Measurements from ENCODE around the gene LPGAT1.

LPGAT1 gene

DNA sequence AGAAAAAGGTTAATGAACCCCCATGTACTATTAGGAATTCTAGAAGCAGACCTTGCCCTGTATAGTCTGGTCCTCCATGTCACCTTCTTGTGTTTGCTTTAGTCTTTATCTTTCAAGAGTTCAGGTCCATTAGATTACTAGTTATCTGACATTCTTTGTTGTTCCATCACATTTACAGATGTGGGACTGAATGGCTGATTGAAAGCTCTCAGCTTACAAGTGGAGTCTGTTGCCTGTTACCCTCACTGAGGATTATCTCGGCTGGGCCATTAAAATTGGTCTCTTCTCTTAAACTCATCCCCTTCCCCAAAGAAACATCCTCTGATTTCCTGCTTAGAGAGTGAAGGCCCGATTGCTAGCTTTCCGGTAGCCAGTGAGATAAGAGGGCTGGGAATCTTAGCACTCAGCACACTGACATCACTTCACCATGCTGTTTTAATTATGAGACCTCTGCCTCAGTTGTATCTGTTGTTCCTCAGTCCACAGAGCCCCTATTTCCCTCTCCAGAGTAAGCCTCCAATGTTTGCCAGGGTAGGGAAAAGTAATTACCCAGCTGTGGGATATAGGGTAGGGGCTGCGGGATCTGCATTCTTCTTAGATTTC lies 76.8 kb downstream of the LPGAT1 start:
- DNase-seq = no peak

DNA sequence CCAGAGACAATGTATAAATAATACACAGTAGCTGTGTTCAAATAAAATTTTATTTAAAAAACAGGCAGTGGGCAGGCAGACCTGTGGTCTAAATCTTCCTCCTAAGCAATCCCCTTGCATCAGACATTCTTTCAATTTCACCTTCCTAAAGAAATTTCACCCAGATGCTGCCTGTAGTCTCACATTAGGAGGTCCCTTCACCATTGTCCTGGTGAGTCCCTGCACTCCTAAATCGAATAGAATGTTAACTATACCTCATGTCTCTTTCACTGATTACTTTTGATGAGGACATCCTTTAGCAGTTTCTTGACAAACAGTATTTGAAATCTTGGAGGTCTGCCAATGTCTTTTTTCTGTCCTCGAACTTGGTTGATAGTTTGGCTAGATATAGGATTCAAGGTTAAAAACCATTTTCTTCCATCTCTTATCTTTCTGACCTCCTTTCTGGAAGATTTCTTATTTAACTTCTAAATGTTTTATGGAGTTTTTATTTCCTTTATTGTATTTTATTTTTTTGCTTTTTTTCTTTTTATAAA lies 77.5 kb downstream of the LPGAT1 start:
- DNase-seq = no peak

DNA sequence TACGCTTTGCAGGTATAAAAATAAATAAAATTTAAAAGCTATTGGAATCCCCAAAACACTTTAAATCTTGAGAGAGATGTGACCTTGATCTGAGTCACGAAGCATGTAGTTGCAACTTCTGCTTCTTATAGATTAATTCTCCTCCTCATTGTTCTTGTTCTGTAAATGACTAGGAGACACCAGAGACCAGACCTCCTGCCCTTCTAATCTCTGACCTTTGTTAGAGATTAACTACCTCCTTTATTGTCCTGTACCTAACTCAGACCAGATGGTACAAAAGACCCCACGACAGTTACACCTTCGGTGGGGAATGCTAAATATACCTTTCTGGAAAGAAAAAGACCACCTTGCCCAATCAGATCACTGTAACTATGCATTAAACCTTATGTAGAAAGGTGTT lies 78.2 kb downstream of the LPGAT1 start:
- DNase-seq = no peak

DNA sequence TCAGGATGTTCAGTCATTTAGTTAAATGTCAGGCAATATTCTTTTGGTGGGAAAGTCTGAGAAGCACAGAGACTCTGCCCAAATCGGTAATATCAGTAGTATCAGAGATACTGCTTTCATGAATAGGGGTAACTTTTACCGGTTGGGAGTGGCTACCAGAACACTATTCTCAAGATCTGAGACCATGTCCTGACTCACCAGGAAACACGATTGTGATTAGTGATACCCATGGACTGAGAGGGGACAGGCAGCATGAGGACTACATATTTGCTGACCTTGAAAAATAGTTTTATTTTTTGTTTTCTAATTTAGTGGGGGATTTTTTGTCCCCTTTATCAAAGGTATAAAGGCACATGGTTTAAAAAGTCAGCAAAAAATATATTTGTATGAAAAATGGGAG lies 79.1 kb downstream of the LPGAT1 start:
- DNase-seq = no peak

DNA sequence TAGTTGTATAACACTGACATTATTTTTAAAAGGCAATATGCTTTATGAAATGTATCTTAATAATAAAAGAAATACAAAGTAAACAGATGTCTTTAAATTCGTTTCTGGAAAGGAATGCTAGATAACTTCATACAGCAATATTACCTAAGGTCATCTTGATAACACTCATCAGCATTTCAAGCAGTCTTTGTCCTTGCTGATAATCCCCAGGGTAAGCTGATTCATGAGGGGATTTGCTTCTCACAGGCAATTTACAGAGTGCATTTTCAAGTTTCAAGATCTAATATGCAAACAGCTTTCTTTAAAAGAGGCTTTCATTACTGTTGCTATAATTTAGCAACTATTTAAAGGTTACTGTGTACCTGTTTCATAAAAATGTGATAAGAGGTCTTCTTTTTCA lies 80.0 kb downstream of the LPGAT1 start:
- no peak for DNase-seq

DNA sequence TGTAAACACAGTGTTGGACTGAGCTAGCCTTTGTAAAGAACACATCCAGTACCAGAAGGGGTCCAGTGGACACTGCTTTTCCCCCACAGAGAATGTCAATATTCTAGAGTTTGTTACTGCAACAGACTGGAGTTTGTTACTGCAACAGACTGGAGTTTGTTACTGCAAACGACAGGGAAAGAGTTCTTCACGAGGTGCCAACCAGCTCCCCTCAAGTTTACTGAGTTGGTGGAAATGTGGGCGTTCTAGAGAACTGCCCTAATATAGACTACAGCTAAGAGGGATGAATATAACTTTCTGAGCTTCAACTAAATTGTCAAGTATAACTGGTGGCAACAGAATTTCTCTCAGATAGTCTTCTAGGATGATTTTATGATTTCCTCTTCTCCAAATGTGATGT lies 81.3 kb downstream of the LPGAT1 start:
- DNase-seq = no peak

DNA sequence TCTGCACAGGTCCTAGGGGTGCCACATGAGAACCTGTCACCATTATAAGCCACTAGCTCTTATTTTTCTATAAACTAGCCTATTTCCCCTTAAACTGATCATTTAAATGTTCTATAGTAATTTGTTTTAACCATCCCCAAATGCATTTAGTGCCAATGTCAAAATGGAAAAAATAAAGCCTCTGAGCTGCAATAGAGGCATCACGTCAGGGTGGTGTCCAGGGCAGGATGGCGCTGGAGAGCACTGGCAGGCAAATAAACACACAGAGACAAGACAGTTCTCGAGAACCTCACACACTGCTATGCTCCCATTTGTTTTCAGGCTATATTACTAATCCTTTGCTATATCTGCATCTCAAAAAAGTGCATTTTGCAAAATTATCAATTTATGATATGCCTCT lies 81.8 kb downstream of the LPGAT1 start:
- no peak for DNase-seq

DNA sequence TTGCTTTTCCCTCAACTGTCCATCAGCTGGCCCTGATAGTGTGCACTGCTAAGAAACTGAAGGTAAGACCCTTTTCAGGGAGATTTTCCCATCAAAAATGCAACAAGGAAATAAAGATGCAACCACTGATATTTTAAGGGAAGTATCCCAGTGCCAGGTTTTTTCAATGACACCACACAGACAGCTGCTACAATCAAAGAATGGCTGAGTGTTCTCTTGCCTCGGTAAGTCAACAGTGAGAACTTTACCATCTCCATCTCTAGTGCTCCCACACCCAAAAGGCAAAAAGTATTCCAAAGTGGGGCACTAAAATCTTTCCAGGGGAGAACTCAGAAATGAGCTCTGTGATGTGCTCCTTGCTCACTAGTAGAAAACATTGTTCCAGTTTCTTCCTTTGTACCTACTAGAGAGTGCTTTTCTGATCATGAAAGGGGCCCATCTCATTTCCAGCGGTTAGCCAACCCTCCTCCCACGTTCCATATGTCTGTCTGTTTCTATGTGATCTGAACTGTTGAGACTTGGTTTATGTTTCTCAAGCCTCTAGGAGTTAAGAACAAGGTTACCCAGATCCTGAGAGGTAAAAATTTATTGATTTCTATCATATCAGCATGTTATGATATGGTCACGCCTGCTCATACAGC lies 87.6 kb downstream of the LPGAT1 start:
- DNase-seq = no peak

DNA sequence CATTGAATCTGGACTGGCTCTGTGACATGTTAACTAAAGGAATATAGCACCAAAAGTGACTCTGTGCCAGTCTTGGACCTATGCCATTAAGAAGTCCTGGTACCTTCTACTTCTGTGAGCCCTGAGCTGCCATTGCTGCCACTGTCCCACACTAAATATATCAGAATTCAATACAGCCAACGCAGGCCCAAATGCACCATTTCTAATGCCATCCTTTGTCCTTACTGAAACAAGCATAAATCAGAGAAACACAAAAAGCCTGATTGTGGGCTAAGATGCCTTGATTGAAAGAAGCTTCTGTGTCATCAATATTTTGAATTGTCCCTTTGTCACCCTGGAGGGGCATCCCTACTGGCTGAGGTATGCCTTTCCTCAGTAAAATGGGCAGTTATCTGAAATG lies 88.3 kb downstream of the LPGAT1 start:
- no peak for DNase-seq

DNA sequence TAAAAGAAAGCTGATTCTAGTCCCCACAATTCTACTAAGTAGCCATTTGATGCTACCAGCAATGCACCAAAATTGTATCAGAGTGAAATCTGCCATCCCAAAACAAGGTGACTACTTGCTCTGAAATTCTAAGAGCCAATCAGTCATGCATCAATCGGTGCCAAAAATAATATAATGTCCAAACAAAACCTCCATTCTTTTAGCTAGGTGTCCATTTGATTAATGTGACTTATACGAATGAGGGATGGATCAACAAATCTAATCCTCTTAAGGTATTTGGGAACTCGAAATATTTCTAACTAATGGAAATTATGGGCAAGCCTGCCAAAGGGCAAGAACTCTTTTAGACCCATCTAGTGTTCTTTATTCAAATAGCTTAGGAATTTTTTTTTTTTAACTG lies 88.8 kb downstream of the LPGAT1 start:
- no peak for DNase-seq

DNA sequence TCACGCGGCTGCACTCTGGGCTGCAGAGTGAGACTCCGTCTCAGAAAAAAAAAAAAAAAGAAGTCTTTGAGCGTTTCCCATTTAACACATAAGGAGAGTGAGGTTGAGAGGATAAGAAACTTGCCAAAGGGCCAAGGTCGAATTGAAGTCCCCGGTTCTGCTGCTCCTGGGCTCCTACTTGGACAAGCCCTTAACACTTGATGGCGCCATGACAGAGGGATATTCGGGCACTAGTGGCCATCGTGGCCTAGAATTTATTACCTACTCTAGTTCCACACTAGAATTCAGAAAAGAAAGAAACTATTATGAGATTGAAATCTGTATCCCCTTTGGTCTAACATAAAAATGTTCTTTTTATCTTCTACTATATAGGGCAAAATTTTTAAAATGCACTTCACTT lies 89.4 kb downstream of the LPGAT1 start:
- no peak for DNase-seq

DNA sequence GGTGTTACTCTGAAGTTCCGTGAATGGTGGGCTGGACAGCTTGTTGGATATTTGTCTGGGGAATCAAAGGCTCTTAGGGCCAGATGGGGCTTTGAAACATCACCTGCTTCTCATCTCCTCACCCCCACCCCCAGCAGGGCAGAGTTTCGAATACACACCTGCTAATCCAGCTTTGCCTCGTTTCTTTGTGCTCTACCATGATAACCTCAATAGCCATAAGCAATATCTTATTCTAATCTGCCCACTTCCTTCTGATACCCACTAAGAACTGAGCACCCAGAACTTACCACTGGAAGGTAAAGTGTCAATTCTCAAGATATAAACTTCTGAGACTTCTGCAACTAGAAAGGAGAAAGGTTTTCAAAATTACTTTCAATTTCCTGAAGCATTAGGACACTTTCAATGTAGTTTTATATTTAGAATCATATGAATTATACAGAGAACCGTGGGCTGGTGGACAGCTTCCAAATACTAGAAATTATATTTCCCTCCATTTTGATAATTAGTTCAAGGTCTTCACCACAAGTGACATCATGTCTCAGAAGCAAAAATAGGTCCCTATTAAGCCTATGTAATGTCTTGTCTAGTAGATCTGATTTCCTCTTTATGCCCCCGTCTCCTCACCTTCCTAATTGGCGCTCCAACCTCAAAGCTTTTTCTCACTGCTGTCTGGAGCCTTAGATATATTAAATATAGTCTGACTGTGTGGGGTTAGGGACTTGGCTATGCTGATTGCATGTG lies 90.7 kb downstream of the LPGAT1 start:
- no peak for DNase-seq

DNA sequence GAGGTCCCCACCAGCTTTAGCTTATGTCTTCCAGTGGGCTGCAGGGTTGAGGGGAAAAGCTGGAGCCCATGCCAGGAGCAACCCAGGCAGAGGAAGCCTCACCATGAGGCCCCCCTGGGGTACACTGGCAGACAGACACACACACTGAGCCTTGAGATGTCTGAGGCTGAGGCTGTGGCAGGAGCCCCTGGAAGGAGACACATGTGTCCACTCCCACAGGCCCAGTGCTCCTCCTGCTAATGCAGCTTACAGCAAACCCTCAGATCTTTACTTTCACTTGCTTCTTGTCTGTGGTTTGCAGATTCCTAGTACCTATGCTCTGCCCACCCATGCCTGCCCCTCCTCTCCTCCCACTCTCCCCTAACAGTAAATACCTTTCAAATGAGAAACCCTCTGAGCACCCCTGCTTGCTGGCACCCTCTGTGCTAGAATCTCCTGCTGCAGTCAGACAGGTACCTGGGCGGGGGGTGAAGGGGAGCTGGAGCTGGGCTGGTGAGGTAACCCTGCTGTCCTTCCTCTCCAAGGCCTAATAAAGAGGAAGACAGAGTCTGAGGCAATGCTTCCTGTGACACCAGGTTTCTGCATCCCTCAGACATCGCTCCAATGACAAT lies 91.8 kb downstream of the LPGAT1 start:
- DNase-seq = peak in 3 of 6 experiments; percentile 8 to 28 (median 11)

DNA sequence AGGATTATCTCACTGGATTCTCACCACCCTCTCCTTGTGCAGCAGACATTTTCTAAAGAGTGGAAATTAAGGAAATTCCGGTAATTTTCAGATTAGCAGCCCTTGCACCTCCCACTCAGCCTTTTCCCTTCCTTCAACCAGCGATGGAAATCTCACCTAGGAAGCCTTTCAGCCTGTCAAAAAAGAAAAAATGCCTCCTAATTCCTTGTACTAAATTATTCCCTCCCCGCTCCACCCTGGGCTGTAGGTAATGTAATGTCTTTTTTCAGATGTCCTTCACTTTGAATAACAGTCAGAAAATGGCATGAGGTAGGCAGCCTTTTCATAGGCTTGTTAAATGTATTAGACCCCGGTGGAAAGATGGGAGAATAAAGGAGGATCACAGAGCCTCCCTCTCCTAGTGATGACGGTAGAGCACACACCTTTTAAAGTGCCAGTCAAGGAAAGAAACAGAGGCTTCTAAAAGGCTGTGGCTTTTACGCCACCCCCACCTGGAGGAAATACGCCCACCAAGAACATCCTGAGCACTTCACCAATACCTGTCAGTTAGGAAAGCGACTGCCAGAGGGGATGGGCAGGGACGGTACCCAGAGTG lies 92.4 kb downstream of the LPGAT1 start:
- DNase-seq = no peak

DNA sequence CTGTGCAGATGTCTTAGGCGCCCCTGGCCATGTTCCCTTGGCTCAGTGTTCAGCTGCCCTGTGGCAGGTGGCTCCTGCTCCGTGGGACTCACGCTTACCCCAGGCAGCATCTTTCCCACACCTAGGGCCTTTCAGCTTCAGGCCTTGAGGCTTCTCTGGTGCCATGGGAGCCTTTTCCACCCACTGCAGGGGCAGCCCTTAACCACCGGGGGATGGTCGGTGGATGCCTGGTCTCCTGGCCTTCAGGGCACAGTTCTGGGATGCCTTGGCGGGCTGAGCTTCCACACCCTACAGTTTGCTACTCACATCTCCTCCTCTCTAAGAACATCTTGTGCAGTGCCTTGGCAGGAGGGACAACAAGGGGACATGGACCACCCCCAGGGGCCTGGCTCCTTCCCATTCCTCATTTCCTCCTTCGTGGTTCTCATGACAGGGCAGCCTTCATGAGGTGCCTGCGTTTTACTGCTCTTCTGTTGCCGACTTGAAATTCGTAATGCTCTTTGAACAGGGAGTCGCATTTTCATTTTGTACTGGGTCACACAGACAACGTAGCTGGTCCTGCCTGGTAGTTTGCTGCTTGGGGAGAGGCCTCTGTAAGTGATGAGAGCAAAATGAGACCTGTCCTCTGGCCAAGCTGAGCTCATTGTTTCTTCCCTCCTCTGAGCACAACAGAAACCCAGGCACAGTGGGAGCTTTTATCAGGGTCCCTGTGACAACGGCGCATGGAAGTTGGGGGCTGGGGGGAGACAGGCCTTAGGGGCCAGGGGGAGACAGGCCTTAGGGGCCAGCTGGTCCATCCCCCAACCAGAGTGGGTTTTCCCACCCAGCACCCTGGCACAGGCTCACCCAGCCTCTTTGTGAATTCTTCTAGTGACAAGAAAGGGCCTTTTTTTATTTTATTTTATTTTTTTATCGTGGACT lies 93.2 kb downstream of the LPGAT1 start:
- no peak for DNase-seq

DNA sequence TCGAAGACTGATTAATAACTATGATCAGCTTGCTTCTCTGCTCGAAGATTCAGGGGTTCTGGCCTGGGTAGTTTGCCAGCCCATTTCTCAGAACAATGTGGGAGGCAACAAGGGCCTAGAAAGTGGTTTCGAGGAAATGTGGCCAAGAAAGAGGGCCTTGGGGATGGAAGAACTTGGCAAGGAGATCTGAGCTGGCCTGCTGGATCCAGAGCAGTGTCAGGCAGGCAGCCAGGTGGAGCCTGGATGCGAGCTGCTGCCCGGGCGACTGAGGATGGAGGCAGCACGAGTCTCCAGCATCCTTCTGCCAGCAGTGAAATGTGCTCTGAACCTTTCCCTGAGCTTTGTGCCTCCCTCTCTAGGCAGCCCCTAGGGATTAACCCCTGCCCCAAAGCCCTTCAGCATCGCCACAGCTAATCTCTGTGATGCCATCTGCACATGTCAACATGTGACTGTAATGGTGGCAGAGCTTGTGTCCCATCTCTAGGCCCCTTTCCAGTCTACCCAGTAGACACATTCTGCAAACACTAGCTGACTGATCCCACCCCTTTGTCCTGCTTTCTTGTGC lies 94.1 kb downstream of the LPGAT1 start:
- no peak for DNase-seq

DNA sequence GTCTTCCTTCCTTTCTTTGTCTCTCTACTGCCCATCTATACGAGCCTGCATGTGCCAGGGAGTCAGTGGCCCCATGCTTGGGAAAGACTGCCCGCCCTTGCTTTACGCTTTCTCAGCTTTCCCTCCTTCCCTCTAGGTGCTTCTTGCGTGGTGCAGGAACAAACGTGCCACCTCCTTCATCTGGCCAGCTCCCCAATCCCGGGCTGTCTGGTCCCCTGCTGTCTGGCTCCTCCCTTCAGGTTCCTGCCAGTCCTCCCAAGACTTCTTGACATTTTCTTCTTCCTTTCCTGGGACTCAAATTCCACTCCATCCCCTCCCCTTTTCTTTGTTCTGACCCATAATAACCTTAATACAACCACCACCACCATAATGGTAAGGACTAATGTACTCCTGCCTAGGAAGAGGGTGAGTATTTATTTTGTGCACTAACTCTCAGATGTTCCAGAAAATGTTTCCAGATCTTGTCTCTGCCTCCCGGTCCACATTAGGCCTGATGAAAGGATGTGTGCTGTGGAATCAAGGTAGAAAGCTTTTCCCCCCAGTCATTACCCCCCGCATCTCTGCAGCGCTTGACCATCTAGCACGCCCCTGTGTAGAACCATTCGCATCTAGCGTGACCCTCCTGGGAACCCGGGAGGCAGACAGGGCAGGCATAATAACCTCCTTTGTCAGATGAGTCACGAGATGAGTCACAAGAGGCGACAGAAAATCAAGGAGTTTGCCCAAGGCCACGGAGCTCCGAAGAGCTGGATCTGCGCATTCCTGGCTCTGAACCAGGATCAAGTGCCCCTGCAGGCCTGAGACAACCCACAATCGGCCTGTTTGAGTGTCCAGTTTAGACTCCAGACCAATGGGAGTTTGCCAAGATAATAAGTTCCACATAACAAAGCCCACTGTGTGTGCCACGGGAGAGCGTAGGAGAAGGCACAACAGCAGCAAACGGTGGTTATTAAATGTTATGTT lies 95.1 kb downstream of the LPGAT1 start:
- no peak for DNase-seq

DNA sequence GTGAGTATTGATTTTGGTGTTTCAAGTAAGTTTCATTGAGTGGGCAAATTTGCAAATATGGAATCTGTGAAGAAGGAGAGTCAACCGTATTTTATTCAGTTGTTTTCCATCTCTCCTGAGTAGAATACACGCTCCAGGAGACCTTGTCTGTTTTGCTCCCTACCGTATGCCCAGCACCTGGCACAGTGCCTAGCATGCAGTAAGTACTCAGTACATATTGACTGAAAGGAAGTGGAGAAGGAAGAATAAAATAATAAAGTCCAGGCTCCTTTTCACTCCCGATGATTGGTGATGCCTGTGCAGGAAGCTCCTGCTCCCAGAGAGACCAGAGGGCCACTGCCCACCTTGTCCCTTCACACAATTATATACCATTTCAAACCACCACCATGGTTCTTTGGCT lies 95.8 kb downstream of the LPGAT1 start:
- DNase-seq = no peak

DNA sequence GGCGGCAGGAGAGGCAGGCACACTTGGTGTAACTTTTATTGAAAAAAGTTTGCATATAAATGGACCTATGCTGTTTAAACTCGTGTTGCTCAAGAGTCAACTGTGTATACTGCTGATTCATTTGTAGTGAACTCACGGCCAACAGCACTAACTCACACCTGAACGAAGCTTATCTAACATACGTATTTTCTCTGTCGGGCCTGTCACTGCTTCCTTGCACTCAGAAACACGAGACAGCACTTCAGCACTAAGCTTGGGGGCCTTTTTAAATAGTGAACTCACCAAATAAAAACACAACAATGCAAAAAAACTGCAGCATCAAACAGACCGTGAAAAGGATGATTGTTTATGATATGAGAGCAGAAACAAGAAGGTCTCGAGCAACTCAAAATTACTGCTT lies 96.2 kb downstream of the LPGAT1 start:
- no peak for DNase-seq

DNA sequence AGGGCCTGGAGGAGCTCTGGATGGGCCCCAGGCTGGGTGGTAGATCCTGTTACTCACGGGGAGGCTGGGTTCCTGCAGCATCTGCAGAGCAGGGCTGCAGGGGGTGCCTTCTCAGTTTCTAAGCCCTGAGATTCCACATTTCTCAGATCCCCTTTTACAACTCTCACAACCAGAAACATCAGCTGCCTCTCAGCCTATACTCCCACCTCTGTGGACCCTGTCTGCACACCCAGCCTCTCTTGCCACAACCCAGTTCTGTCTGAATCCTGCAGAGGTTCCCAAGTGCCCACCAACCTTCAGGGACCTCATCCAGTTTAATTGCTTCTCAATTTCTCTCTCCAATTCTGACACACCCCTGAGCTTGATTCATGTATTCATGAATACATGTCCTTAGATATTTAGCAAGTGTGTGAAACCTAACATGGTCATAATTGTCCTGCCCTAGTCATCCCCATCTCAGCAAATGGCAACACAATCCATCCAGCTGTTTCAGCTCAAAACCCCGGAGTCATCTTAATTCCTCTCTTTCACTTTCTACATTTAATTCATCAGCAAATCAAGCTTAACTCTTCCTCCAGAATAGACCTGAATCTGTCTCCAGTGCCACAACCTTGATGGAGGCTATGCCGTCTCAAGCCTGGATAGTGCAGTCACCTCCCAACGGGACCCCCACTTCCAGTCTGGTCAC lies 98.1 kb downstream of the LPGAT1 start:
- DNase-seq = no peak
